Rectal smooth muscle tissue (tissue), 1 donor: ENCODE data around the gene AGXT2.

Source experiments
- H3K27ac ChIP-seq: one replicate; pipeline ENCODE4 v1.7.0; 2013; ENCODE audit warnings: low read depth, low read length, inconsistent platforms
- H3K27me3 ChIP-seq: one replicate; pipeline ENCODE4 v1.7.0; 2013; ENCODE audit warnings: low read length; ENCODE audit not compliant: control insufficient read depth, insufficient read depth
- H3K36me3 ChIP-seq: one replicate; pipeline ENCODE4 v1.7.0; 2013; ENCODE audit warnings: low read length; ENCODE audit not compliant: control insufficient read depth, insufficient read depth
- H3K4me1 ChIP-seq: one replicate; pipeline ENCODE4 v1.7.0; 2013; ENCODE audit warnings: low read length; ENCODE audit not compliant: control insufficient read depth, insufficient read depth
- H3K4me3 ChIP-seq: one replicate; pipeline ENCODE4 v1.7.0; 2013; ENCODE audit warnings: low read length
- H3K9ac ChIP-seq: one replicate; pipeline ENCODE4 v1.7.0; 2013; ENCODE audit warnings: low read length

The AGXT2 gene, protein sequence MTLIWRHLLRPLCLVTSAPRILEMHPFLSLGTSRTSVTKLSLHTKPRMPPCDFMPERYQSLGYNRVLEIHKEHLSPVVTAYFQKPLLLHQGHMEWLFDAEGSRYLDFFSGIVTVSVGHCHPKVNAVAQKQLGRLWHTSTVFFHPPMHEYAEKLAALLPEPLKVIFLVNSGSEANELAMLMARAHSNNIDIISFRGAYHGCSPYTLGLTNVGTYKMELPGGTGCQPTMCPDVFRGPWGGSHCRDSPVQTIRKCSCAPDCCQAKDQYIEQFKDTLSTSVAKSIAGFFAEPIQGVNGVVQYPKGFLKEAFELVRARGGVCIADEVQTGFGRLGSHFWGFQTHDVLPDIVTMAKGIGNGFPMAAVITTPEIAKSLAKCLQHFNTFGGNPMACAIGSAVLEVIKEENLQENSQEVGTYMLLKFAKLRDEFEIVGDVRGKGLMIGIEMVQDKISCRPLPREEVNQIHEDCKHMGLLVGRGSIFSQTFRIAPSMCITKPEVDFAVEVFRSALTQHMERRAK

DNA sequence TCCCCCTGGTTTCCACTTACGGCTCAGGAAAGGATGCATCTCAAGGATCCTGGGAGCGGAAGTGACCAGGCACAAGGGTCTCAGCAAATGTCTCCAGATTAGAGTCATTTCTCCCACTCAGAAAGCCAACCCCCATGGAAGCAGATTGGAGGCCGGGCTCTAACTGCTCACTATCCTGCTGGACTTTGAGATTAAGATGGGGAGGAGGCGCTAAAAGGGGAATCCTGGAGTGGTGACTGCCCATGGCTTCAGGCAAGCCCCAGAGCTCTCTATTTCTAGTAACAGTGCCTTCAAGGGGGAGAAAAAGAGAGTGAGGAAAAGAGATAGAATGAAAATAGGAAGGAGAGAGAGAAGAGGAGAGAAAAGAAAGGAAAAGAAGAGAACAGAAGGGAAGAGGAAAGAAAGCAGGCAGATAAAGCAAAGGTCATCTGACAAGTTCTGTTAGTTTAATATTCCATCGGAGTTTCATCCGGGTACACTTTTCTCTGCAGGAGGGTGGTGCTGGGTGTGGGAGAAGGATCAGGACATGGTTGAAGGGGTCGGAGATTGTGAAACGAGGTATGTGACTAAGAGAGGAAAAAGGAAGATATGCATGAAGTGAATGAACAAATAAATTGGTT, at the start of gene AGXT2:
AGXT2 (minus strand) TSS at position 165 of the 620 bp plus-strand sequence; CDS start at position 108, 57 bp downstream.
- no peaks in the 10 kb centered on the region for H3K36me3 ChIP-seq
- no peak within 1 kb of the TSS for H3K9ac ChIP-seq
- H3K27me3 ChIP-seq = no peaks in the 10 kb centered on the region
- no peaks in the 10 kb centered on the region for H3K4me1 ChIP-seq
- no peak within 1 kb of the TSS for H3K4me3 ChIP-seq
- H3K27ac ChIP-seq = no peak within 1 kb of the TSS

GRCh38 chr5:35096932-35097331, 49.2 kb upstream of the AGXT2 start:
- Histone ChIP-seq H3K4me1 (no peaks in the 10 kb centered on the region), H3K27ac (no peak overlapping the region), H3K4me3 (no peak overlapping the region), H3K36me3 (no peaks in the 10 kb centered on the region), H3K27me3 (no peaks in the 10 kb centered on the region), H3K9ac (no peak overlapping the region)

GRCh38 chr5:35096216-35096615, 48.5 kb upstream of the AGXT2 start:
- no peak overlapping the region for H3K9ac ChIP-seq
- no peak overlapping the region for H3K27ac ChIP-seq
- H3K36me3 ChIP-seq = no peaks in the 10 kb centered on the region
- H3K4me1 ChIP-seq = no peaks in the 10 kb centered on the region
- H3K4me3 ChIP-seq = no peak overlapping the region
- H3K27me3 ChIP-seq = no peaks in the 10 kb centered on the region

- no peak overlapping the region for H3K27ac ChIP-seq
- H3K9ac ChIP-seq = no peak overlapping the region
- no peaks in the 10 kb centered on the region for H3K27me3 ChIP-seq
- no peak overlapping the region for H3K4me3 ChIP-seq
- no peaks in the 10 kb centered on the region for H3K36me3 ChIP-seq
- no peaks in the 10 kb centered on the region for H3K4me1 ChIP-seq
Measured at GRCh38 chr5:35095366-35095765, 47.6 kb upstream of the AGXT2 start.

- no peak overlapping the region for H3K4me3 ChIP-seq
- no peak overlapping the region for H3K27ac ChIP-seq
- no peak overlapping the region for H3K9ac ChIP-seq
- no peaks in the 10 kb centered on the region for H3K27me3 ChIP-seq
- no peaks in the 10 kb centered on the region for H3K4me1 ChIP-seq
- no peaks in the 10 kb centered on the region for H3K36me3 ChIP-seq
Measured at GRCh38 chr5:35094948-35095347, 47.2 kb upstream of the AGXT2 start.

GRCh38 chr5:35092703-35093102, 45.0 kb upstream of the AGXT2 start:
- H3K9ac ChIP-seq = no peak overlapping the region
- H3K27me3 ChIP-seq = no peaks in the 10 kb centered on the region
- no peaks in the 10 kb centered on the region for H3K4me1 ChIP-seq
- no peak overlapping the region for H3K4me3 ChIP-seq
- H3K36me3 ChIP-seq = no peaks in the 10 kb centered on the region
- H3K27ac ChIP-seq = no peak overlapping the region

DNA sequence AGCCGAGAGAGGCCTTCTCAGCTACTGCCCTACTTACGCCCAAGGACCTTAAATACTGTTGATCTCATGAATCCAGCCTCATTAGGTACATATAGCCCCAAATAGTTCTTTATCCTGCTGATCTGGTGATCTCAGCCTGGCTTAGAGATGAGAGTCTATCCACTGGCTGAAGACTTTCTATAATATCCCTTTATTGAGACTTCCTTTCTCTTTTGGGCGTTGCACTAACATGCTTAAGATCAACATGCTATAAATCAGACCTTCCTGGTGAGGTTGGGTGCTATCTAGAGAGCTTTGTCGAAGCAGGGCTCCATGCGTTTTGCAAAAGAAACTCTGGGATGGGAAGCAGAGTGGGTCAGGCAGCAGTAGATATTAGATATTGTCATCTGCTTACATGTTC, 44.0 kb upstream of the AGXT2 start:
- Histone ChIP-seq H3K4me1 (no peaks in the 10 kb centered on the region), H3K4me3 (no peak overlapping the region), H3K27me3 (no peaks in the 10 kb centered on the region), H3K9ac (no peak overlapping the region), H3K27ac (no peak overlapping the region), H3K36me3 (no peaks in the 10 kb centered on the region)

- Histone ChIP-seq H3K4me1 (no peaks in the 10 kb centered on the region), H3K36me3 (no peaks in the 10 kb centered on the region), H3K9ac (no peak overlapping the region)
Measured at GRCh38 chr5:35089334-35090314, 41.9 kb upstream of the AGXT2 start.

DNA sequence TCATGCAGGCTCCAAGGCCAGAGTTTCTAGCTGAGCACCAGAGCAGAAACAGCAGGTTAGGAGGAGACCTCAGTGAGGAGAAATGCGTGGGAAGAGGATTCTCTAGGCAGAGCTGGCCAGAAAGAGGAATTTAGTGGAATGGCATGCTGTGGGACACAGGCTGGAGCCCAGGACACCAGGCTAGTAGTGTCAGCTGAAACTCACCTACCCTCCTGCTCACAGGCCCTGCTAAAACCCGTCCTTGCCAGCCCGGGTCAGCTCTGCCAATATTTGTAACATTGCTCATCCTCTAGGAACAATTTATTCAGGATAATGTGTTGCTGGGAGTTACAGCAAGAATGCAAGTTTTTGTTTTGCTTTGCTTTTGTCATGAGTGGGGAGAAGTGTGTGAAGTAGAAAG, 40.2 kb upstream of the AGXT2 start:
- H3K27ac ChIP-seq = no peak overlapping the region
- no peaks in the 10 kb centered on the region for H3K4me1 ChIP-seq
- H3K36me3 ChIP-seq = no peaks in the 10 kb centered on the region
- no peaks in the 10 kb centered on the region for H3K27me3 ChIP-seq
- no peak overlapping the region for H3K9ac ChIP-seq
- H3K4me3 ChIP-seq = no peak overlapping the region

More at GRCh38 chr5:35089334-35090314, 41.9 kb upstream of the AGXT2 start:
- no peaks in the 10 kb centered on the region for H3K27me3 ChIP-seq
- H3K4me3 ChIP-seq = no peak overlapping the region
- H3K27ac ChIP-seq = no peak overlapping the region

- Histone ChIP-seq H3K9ac (no peak overlapping the region), H3K36me3 (no peaks in the 10 kb centered on the region), H3K4me1 (no peaks in the 10 kb centered on the region), H3K27me3 (no peaks in the 10 kb centered on the region), H3K27ac (no peak overlapping the region), H3K4me3 (no peak overlapping the region)
Measured at GRCh38 chr5:35083150-35083549, 35.4 kb upstream of the AGXT2 start.

DNA sequence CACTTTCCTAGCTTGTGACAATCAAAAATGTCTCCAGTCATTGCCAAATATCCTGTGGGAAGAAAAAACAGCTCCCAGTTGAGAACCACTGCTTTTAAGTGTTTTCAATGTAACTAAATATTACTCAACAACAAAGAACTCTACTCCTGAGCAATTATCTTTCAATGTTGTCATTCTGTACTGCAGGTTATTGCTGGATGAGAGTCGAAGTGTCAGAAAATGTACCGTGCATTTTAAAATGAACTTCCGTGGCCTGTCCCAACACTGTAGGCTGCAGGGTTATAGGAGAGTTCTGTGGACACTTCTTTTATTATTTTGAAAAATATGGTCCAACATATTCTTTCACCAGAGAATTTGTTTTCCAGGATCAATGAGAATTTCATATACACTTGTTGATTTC, 34.8 kb upstream of the AGXT2 start:
- H3K36me3 ChIP-seq = no peaks in the 10 kb centered on the region
- no peak overlapping the region for H3K9ac ChIP-seq
- no peaks in the 10 kb centered on the region for H3K27me3 ChIP-seq
- no peaks in the 10 kb centered on the region for H3K4me1 ChIP-seq
- no peak overlapping the region for H3K4me3 ChIP-seq
- no peak overlapping the region for H3K27ac ChIP-seq

GRCh38 chr5:35081134-35081533, 33.4 kb upstream of the AGXT2 start:
- Histone ChIP-seq H3K4me1 (no peaks in the 10 kb centered on the region), H3K27me3 (no peaks in the 10 kb centered on the region), H3K36me3 (no peaks in the 10 kb centered on the region), H3K4me3 (no peak overlapping the region), H3K9ac (no peak overlapping the region), H3K27ac (no peak overlapping the region)
